IMR-90 (cell line): ENCODE measurements around the gene C1QTNF5. TPM values are rescaled to one million over a fixed set of nuclear protein-coding genes. Genes with fewer than 3 reads are reported as not detected.

Source experiments
- ATAC-seq: fragments of 200-7000 bp; cut with Tn5 transposase; 2 replicates; pipeline ENCODE4 v1.9.1; 2020; ENCODE audit warnings: low read depth, mild to moderate bottlenecking, moderate library complexity
- BruUV-seq: library from RNA; stranded (reverse); fragments of 400-500 nt; replicated peaks from 2 replicates; lab custom pipeline; 2021; lab: Mats Ljungman, UMichigan
- CTCF ChIA-PET: fragments of 300-600 bp; formaldehyde crosslinking; extraction: SDS; loops from one replicate; lab custom pipeline; 2021; ENCODE audit warnings: antibody characterized with exemption; lab: Yijun Ruan, JAX
- POLR2A ChIA-PET: fragments of 300-600 bp; sonication (Branson Sonifier 250); formaldehyde crosslinking; loops from one replicate; lab custom pipeline; 2022; ENCODE audit warnings: antibody characterized with exemption; ENCODE audit not compliant: unreplicated experiment; lab: Charles Lee
- DNase-seq: peaks from one replicate; pipeline ENCODE4 v3.0.0; 2013
- H2AFZ ChIP-seq: replicated peaks from 2 replicates; pipeline ENCODE3; 2013; ENCODE audit warnings: low read length, mild to moderate bottlenecking; ENCODE audit not compliant: poor library complexity
- H2AK5ac ChIP-seq: 2 replicates; pipeline ENCODE4 v1.6.1; 2013; ENCODE audit warnings: low read depth, low read length, inconsistent platforms
- H2AK9ac ChIP-seq: replicated peaks from 2 replicates; pipeline ENCODE3; 2013; ENCODE audit warnings: mild to moderate bottlenecking, low read depth, low read length, moderate library complexity; ENCODE audit not compliant: poor library complexity
- H2BK120ac ChIP-seq: 2 replicates; pipeline ENCODE4 v1.6.1; 2013; ENCODE audit warnings: low read depth, low read length, inconsistent platforms
- H2BK15ac ChIP-seq: 3 replicates; pipeline ENCODE4 v1.6.1; 2013; ENCODE audit warnings: low read depth, low read length, inconsistent platforms
- H2BK20ac ChIP-seq: 2 replicates; pipeline ENCODE4 v1.6.1; 2013; ENCODE audit warnings: low read depth, mild to moderate bottlenecking, inconsistent platforms, low read length, moderate library complexity
- H2BK5ac ChIP-seq: 2 replicates; pipeline ENCODE4 v1.6.1; 2013; ENCODE audit warnings: mild to moderate bottlenecking, low read depth, low read length, inconsistent platforms; ENCODE audit not compliant: poor library complexity, severe bottlenecking
- H3K14ac ChIP-seq: replicated peaks from 2 replicates; pipeline ENCODE4 v1.6.1; 2013; ENCODE audit warnings: low read depth, low read length, inconsistent platforms
- H3K18ac ChIP-seq: 2 replicates; pipeline ENCODE4 v1.6.1; 2013; ENCODE audit warnings: low read depth, low read length, control low read depth
- H3K23ac ChIP-seq: 2 replicates; pipeline ENCODE4 v1.6.1; 2013; ENCODE audit warnings: low read depth, low read length, inconsistent platforms
- H3K27ac ChIP-seq: 2 replicates; pipeline ENCODE4 v1.5.1; 2013; ENCODE audit warnings: mild to moderate bottlenecking, control low read depth, low read length; ENCODE audit not compliant: insufficient read depth
- H3K27me3 ChIP-seq: 2 replicates; pipeline ENCODE4 v1.6.1; 2013; ENCODE audit warnings: low read length; ENCODE audit not compliant: control insufficient read depth, insufficient read depth
- H3K36me3 ChIP-seq: 2 replicates; pipeline ENCODE4 v1.6.1; 2013; ENCODE audit warnings: low read length, mixed read lengths; ENCODE audit not compliant: control insufficient read depth, insufficient read depth
- H3K4ac ChIP-seq: 2 replicates; pipeline ENCODE4 v1.6.1; 2013; ENCODE audit warnings: low read depth, low read length, inconsistent platforms
- H3K4me1 ChIP-seq: 2 replicates; pipeline ENCODE4 v1.6.1; 2013; ENCODE audit warnings: low read length, mixed read lengths; ENCODE audit not compliant: control insufficient read depth, insufficient read depth
- H3K4me2 ChIP-seq: 2 replicates; pipeline ENCODE4 v1.6.1; 2013; ENCODE audit warnings: low read depth, mild to moderate bottlenecking, control low read depth, low read length, moderate library complexity
- H3K4me3 ChIP-seq: 2 replicates; pipeline ENCODE4 v1.5.1; 2013; ENCODE audit warnings: low read depth, mild to moderate bottlenecking, control low read depth, low read length, moderate library complexity; ENCODE audit not compliant: insufficient read depth
- H3K56ac ChIP-seq: 2 replicates; pipeline ENCODE4 v1.6.1; 2013; ENCODE audit warnings: low read length, inconsistent platforms; ENCODE audit not compliant: insufficient read depth; ENCODE audit errors: extremely low read depth
- H3K79me1 ChIP-seq, 2 experiments: 2 replicates each; pipeline ENCODE4 v1.6.1; 2013; ENCODE audit warnings: low read length in 2 of 2, inconsistent platforms in 1 of 2, low read depth in 1 of 2
- H3K9ac ChIP-seq: 2 replicates; pipeline ENCODE4 v1.6.1; 2013; ENCODE audit warnings: low read depth, low read length, control low read depth
- H3K9me1 ChIP-seq: 2 replicates; pipeline ENCODE4 v1.6.1; 2013; ENCODE audit warnings: low read length, inconsistent platforms; ENCODE audit not compliant: insufficient read depth
- H3K9me3 ChIP-seq: 2 replicates; pipeline ENCODE4 v1.6.1; 2013; ENCODE audit warnings: low read length; ENCODE audit not compliant: control insufficient read depth, insufficient read depth
- H4K20me1 ChIP-seq: 2 replicates; pipeline ENCODE4 v1.6.1; 2013; ENCODE audit warnings: low read length, inconsistent platforms; ENCODE audit not compliant: insufficient read depth
- H4K5ac ChIP-seq: 2 replicates; pipeline ENCODE4 v1.6.1; 2013; ENCODE audit warnings: mild to moderate bottlenecking, low read depth, low read length, control low read depth
- H4K8ac ChIP-seq, 2 experiments: 2 replicates each; pipeline ENCODE4 v1.6.1; 2013; ENCODE audit warnings: low read depth in 2 of 2, low read length in 2 of 2, control low read depth in 1 of 2, inconsistent platforms in 1 of 2
- H4K91ac ChIP-seq: 2 replicates; pipeline ENCODE4 v1.6.1; 2013; ENCODE audit warnings: low read depth, low read length, inconsistent platforms; ENCODE audit not compliant: insufficient read depth
- BHLHE40 ChIP-seq: fragments of 150-350 bp; IDR thresholded peaks from 2 replicates; pipeline ENCODE4 v1.6.1; 2016; ENCODE audit warnings: mild to moderate bottlenecking, low read depth, low read length
- CEBPB ChIP-seq: IDR thresholded peaks from 2 replicates; pipeline ENCODE4 v1.6.1; 2012; ENCODE audit warnings: low read depth, low read length, improper control_type of control experiment
- CHD1 ChIP-seq: IDR thresholded peaks from 2 replicates; pipeline ENCODE4 v1.6.1; 2012; ENCODE audit warnings: low read depth, low read length, improper control_type of control experiment
- CTCF ChIP-seq: conservative IDR thresholded peaks from 2 replicates; pipeline ENCODE4 v1.5.1; 2012; ENCODE audit warnings: mild to moderate bottlenecking, low read depth, low read length, improper control_type of control experiment
- ELK1 ChIP-seq: fragments of 150-350 bp; IDR thresholded peaks from 2 replicates; pipeline ENCODE4 v1.6.1; 2016; ENCODE audit warnings: low read depth, mild to moderate bottlenecking, low read length, moderate library complexity, borderline replicate concordance
- FOS ChIP-seq: fragments of 150-350 bp; IDR thresholded peaks from 2 replicates; pipeline ENCODE4 v1.6.1; 2016; ENCODE audit warnings: low read depth, low read length
- MAFK ChIP-seq: IDR thresholded peaks from 2 replicates; pipeline ENCODE4 v1.6.1; 2012; ENCODE audit warnings: low read depth, low read length, improper control_type of control experiment
- MAZ ChIP-seq: IDR thresholded peaks from 2 replicates; pipeline ENCODE4 v1.6.1; 2012; ENCODE audit warnings: low read depth, mild to moderate bottlenecking, low read length, improper control_type of control experiment, moderate library complexity, borderline replicate concordance
- MXI1 ChIP-seq: IDR thresholded peaks from 2 replicates; pipeline ENCODE4 v1.6.1; 2012; ENCODE audit warnings: low read depth, mild to moderate bottlenecking, low read length, moderate library complexity, borderline replicate concordance
- NFE2L2 ChIP-seq: fragments of 150-350 bp; IDR thresholded peaks from 2 replicates; pipeline ENCODE4 v1.6.1; 2016; ENCODE audit warnings: low read depth, mild to moderate bottlenecking, low read length
- POLR2A ChIP-seq: IDR thresholded peaks from 2 replicates; pipeline ENCODE4 v1.6.1; 2012; ENCODE audit warnings: mild to moderate bottlenecking, low read depth, low read length
- RAD21 ChIP-seq: IDR thresholded peaks from 2 replicates; pipeline ENCODE4 v1.6.1; 2012; ENCODE audit warnings: low read length, improper control_type of control experiment
- RCOR1 ChIP-seq: IDR thresholded peaks from 2 replicates; pipeline ENCODE4 v1.6.1; 2012; ENCODE audit warnings: mild to moderate bottlenecking, low read length, improper control_type of control experiment; ENCODE audit not compliant: insufficient replicate concordance
- RFX5 ChIP-seq: IDR thresholded peaks from 2 replicates; pipeline ENCODE4 v1.8.0; 2012; ENCODE audit warnings: low read depth, mild to moderate bottlenecking, low read length, moderate library complexity
- SMC3 ChIP-seq: fragments of 150-350 bp; IDR thresholded peaks from 2 replicates; pipeline ENCODE4 v1.6.1; 2016; ENCODE audit warnings: low read depth, mild to moderate bottlenecking, antibody characterized with exemption, low read length, moderate library complexity
- USF2 ChIP-seq: fragments of 150-350 bp; IDR thresholded peaks from 2 replicates; pipeline ENCODE4 v1.6.1; 2017; ENCODE audit warnings: mild to moderate bottlenecking, antibody characterized with exemption, low read length, low read depth
- WGBS, 2 experiments: methylation state at CpG; one replicate each; pipeline versions ENCODE4 v1.1.5 to v1.1.7; 2013; ENCODE audit warnings: missing lambda C conversion rate in 2 of 2; ENCODE audit not compliant: insufficient read length in 1 of 2; ENCODE audit errors: extremely low coverage in 2 of 2; 5-methylcytosine and 5-hydroxymethylcytosine counted together
- dilution Hi-C: fragments of 300-500 bp; cut with HindIII; formaldehyde crosslinking; loops from one replicate; pipeline ENCODE4 v1.14.3; 2018; ENCODE audit warnings: low sequenced_read_pairs; ENCODE audit not compliant: unreplicated experiment
- in situ Hi-C: fragments of 300-500 bp; cut with MboI; formaldehyde crosslinking; loops from 3 replicates; pipeline ENCODE4 v1.14.3; 2019; ENCODE audit warnings: low sequenced_read_pairs, inconsistent platforms, mixed read lengths
- intact Hi-C: fragments of 100-400 bp; cut with micrococcal nuclease; formaldehyde crosslinking; loops from 2 replicates; pipeline ENCODE4 v1.10.0; 2022
- polyA plus RNA-seq, 3 experiments: library from polyadenylated mRNA; depleted of rRNA; stranded (reverse); fragments of >200 nt; gene quantifications; 2 replicates each; pipeline ENCODE4 v1.2.3, GENCODE V29; 2012; ENCODE audit warnings: low replicate concordance in 1 of 3
- total RNA-seq: library from RNA; depleted of rRNA; stranded (reverse); fragments of >200 nt; gene quantifications from 2 replicates; pipeline ENCODE4 v1.2.3, GENCODE V29; 2012

The C1QTNF5 gene
- total and polyA plus RNA-seq, 2 of the 4 experiments (the other 2 are of a cell fraction) = 2.0 to 5.4 TPM

GRCh38 chr11:119382101-119382500, 41.4 kb upstream of the C1QTNF5 start:
- no TSS peak for BruUV-seq
- Histone ChIP-seq H2AK5ac (no peak overlapping the region), H3K27ac (no peak overlapping the region), H4K91ac (no peak overlapping the region), H3K36me3 (no peaks in the 10 kb centered on the region), H2BK5ac (no peak overlapping the region), H3K4me3 (peak overlapping the region; percentile 23; the same call in 1 of the 2 replicates), H3K9me3 (no peaks in the 10 kb centered on the region), H3K18ac (no peak overlapping the region), H3K56ac (no peak overlapping the region), H4K8ac (no peak overlapping the region), H4K5ac (no peak overlapping the region), H4K20me1 (no peaks in the 10 kb centered on the region), H3K14ac (no peak overlapping the region), H3K79me1 (no peaks in the 10 kb centered on the region), H2AK9ac (no peak overlapping the region), H3K4me2 (peak overlapping the region; percentile 79), H3K9me1 (no peaks in the 10 kb centered on the region; the same call in 1 of the 2 replicates), H2AFZ (peak overlapping the region; percentile 98), H3K27me3 (peaks cover 20% of the 10 kb centered on the region), H3K4me1 (peaks cover 6% of the 10 kb centered on the region; the same call in 1 of the 2 replicates), H3K23ac (no peak overlapping the region), H3K9ac (no peak overlapping the region), H3K4ac (no peak overlapping the region), H2BK120ac (no peak overlapping the region), H2BK15ac (no peak overlapping the region), H2BK20ac (no peak overlapping the region)
- in situ Hi-C loops = no loop called here
- dilution Hi-C loops = no loop called here
- 0% methylated on average over 1 of the region's 9 CpGs; no CpG with 5 or more reads in 1 of the 2 experiments for WGBS, 2 experiments
- ChIA-PET POLR2A (no interaction called here), CTCF (interaction anchor here (1.3 to 3.2 kb wide), 4 partner anchors 8 to 93 kb away, joined by 3 to 23 read pairs (median 7); no protein-coding TSS in a partner anchor)
- DNase-seq = no peak
- intact Hi-C loops = no loop called here
- no peak for TF ChIP-seq MAZ
- no peak for TF ChIP-seq CEBPB
- TF ChIP-seq RFX5 = no peak
- TF ChIP-seq FOS = no peak
- TF ChIP-seq NFE2L2 = no peak
- no peak for TF ChIP-seq MAFK
- no peak for TF ChIP-seq RAD21
- TF ChIP-seq BHLHE40 = no peak
- TF ChIP-seq MXI1 = no peak
- no peak for TF ChIP-seq CHD1
- no peak for TF ChIP-seq SMC3
- no peak for TF ChIP-seq RCOR1
- TF ChIP-seq ELK1 = no peak
- TF ChIP-seq POLR2A = no peak
- TF ChIP-seq CTCF = no peak
- TF ChIP-seq USF2 = no peak
- ATAC-seq = no peak
